Stomach (tissue), 9 donors: Measurements from ENCODE around the gene ALPG. TPM values are rescaled to one million over a fixed set of nuclear protein-coding genes. Genes with fewer than 3 reads are reported as not detected.
"Not testable (repeated sequence)": the region's sequence is repeated elsewhere in the genome, so short reads cannot be mapped to it uniquely, and the experiment has no call there.

Source experiments
- DNase-seq, 2 donors: peaks; one replicate each; pipeline versions ENCODE4 v3.0.0 to v3.0.0-alpha.2; 2013 to 2019
- H3K27ac ChIP-seq, 5 donors: fragments of 200-600 bp in 4 of 5; sonication (generic) in 4 of 5; one replicate each; pipeline ENCODE4 v1.5.1; 2013 to 2019; ENCODE audit warnings: mild to moderate bottlenecking in 1 of 5, moderate library complexity in 1 of 5
- H3K27me3 ChIP-seq, 3 donors: fragments of 200-600 bp; sonication (generic); one replicate each; pipeline ENCODE4 v1.5.1; 2017 to 2019; ENCODE audit warnings: mixed run types in 1 of 3
- H3K36me3 ChIP-seq, 4 donors: fragments of 200-600 bp; sonication (generic); 1 replicate in 3 of 4; 2 replicates in 1 of 4; pipeline ENCODE4 v1.5.1; 2016 to 2019
- H3K4me1 ChIP-seq, 4 donors: fragments of 200-600 bp; sonication (generic); one replicate each; pipeline ENCODE4 v1.5.1; 2016 to 2019
- H3K4me3 ChIP-seq, 4 donors: fragments of 200-600 bp; sonication (generic) in 3 of 4; one replicate each; pipeline ENCODE4 v1.5.1; 2016 to 2019; ENCODE audit warnings: mild to moderate bottlenecking in 1 of 4
- H3K9me3 ChIP-seq, 4 donors: fragments of 200-600 bp; sonication (generic); one replicate each; pipeline ENCODE4 v1.5.1; 2016 to 2019
- EP300 ChIP-seq: sonication (generic); formaldehyde crosslinking; IDR thresholded peaks from one replicate; pipeline ENCODE4 v1.6.1; 2017; ENCODE audit warnings: antibody characterized with exemption
- POLR2A ChIP-seq, 4 donors: fragments of 450-650 bp; IDR thresholded peaks; one replicate each; pipeline ENCODE4 v1.6.1; 2016; ENCODE audit warnings: antibody characterized with exemption in 4 of 4, control low read depth in 2 of 4, mild to moderate bottlenecking in 1 of 4, moderate library complexity in 1 of 4
- POLR2AphosphoS5 ChIP-seq, 3 donors: sonication (generic); formaldehyde crosslinking; IDR thresholded peaks; one replicate each; pipeline ENCODE4 v1.6.1; 2016; ENCODE audit warnings: antibody characterized with exemption in 3 of 3
- WGBS, 5 donors: extraction: QIAGEN DNeasy Blood & Tissue Kit in 3 of 5; methylation state at CpG; one replicate each; pipeline versions ENCODE4 v1.1.5 to v1.1.7; 2013 to 2018; 5-methylcytosine and 5-hydroxymethylcytosine counted together
- intact Hi-C: fragments of 100-400 bp; cut with DNase I; formaldehyde crosslinking; loops from one replicate; pipeline ENCODE4 v1.15.1; 2023; ENCODE audit warnings: low total_unique reads
- polyA plus RNA-seq, 3 donors: library from polyadenylated mRNA; stranded (reverse); fragments of 200-250 nt; gene quantifications; one replicate each; pipeline ENCODE4 v1.2.3, GENCODE V29; 2013
- total RNA-seq, 5 donors: library from RNA; depleted of rRNA; stranded (reverse); fragments of >200 nt; gene quantifications; one replicate each; pipeline versions ENCODE4 v1.1.0 to v1.2.3, GENCODE V29; 2014 to 2016
- TF ChIP-seq, protein P1 (sequence below), 7 experiments: fragments of 450-650 bp in 4 of 7; fragments of 200-600 bp in 3 of 7; sonication (generic) in 3 of 7; IDR thresholded peaks; one replicate each; pipeline ENCODE4 v1.5.1; 2016 to 2019; ENCODE audit warnings: antibody characterized with exemption in 7 of 7, control low read depth in 2 of 7, mild to moderate bottlenecking in 1 of 7
- donor health status: healthy with polysubstance abuse.
- donor health status: Bipolar disorder and iron deficiency.
- donor health status: healthy.

ALPG gene
- total and polyA plus RNA-seq, 8 donors = not detected

DNA sequence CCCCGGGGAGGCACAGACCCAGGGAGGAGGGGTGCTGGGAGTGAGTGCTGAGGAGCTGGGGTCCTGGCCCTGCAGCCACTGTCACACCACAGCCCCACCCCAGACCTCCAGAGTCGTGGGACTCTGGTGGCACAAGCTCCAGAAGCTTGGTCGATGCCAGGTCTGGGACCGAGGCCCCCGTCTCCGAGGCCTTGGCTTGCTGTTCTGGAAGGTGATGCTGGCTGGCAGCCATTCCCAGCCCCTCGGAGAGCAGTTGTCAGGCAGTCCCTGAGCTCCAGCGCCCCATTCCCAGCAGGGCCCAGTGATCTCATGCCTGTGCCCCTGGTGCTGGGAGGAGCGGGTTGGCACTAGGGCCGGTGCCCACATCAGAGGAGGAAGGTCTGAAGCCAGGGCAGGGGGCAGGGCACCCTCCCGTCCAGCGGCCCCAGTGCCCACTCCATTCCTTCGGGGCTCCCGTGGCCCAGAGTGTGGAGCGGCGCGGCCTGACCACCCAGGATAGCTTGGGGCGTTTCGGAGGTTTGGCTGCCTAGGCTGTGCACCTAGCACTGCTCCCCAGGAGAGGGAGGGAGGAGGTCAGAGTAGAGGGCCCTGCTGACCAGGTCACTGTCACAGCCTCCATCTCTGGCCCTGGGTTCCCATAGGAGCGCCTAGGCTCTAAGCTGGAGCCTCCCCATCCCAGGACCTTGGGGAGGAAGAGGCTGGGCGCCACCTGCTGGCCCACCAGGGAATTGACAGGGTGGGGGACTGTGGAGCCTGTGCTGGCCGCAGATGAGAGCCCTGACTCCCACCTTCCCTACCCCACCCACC is 32.5 kb downstream of the ALPG start:
- intact Hi-C loops = loop anchor here (5.0 kb wide), 2 partner anchors 83 to 532 kb away; partner anchors contain the start of gene PRSS56
- Histone ChIP-seq H3K27ac (no peak overlapping the region), H3K4me1 (peaks cover 0 to 5% (median 0%) of the 10 kb centered on the region in 4 donors), H3K4me3 (no peak overlapping the region), H3K27me3 (peaks cover 0 to 14% (median 3%) of the 10 kb centered on the region in 3 donors), H3K9me3 (no peaks in the 10 kb centered on the region), H3K36me3 (no peaks in the 10 kb centered on the region)
- DNase-seq = peak; percentile 50 to 53
- TF ChIP-seq, protein P1, sequence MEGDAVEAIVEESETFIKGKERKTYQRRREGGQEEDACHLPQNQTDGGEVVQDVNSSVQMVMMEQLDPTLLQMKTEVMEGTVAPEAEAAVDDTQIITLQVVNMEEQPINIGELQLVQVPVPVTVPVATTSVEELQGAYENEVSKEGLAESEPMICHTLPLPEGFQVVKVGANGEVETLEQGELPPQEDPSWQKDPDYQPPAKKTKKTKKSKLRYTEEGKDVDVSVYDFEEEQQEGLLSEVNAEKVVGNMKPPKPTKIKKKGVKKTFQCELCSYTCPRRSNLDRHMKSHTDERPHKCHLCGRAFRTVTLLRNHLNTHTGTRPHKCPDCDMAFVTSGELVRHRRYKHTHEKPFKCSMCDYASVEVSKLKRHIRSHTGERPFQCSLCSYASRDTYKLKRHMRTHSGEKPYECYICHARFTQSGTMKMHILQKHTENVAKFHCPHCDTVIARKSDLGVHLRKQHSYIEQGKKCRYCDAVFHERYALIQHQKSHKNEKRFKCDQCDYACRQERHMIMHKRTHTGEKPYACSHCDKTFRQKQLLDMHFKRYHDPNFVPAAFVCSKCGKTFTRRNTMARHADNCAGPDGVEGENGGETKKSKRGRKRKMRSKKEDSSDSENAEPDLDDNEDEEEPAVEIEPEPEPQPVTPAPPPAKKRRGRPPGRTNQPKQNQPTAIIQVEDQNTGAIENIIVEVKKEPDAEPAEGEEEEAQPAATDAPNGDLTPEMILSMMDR (IDR thresholded peaks at IDR 0.05) = peak in 4 of 7 experiments; percentile 7 to 66 (median 45)
- TF ChIP-seq EP300 = no peak
- 54 to 79% (median 75%) methylated on average over 4 to 21 of the region's 22 CpGs for WGBS, 5 donors

DNA sequence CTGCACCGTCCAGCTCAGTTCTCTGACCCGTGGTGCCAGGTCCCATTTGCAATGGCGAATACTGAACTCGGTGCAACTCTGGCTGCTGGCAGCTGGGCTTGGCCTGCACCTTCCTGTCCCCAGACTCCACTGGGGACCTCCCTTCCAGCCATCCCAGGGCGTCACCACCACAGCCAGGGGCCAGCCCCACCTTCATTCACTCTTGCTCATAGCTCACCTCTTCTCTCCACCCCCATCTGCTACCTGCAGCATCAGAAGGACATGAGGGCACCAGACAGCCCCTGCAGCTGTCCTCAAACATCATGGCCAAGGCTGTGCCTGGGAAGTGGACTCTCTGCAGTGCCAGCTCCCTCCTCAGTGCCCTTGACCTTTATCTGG is 33.1 kb downstream of the ALPG start:
- DNase-seq = no peak
- Histone ChIP-seq H3K27me3 (peaks cover 0 to 14% (median 3%) of the 10 kb centered on the region in 3 donors), H3K36me3 (no peaks in the 10 kb centered on the region), H3K27ac (no peak overlapping the region), H3K4me3 (no peak overlapping the region), H3K4me1 (peaks cover 0 to 5% (median 0%) of the 10 kb centered on the region in 4 donors), H3K9me3 (no peaks in the 10 kb centered on the region)
- intact Hi-C loops = loop anchor here (5.0 kb wide), 2 partner anchors 83 to 532 kb away; partner anchors contain the start of gene PRSS56
- 17 to 37% (median 30%) methylated on average over 2 to 3 of the region's 5 CpGs for WGBS, 5 donors
- TF ChIP-seq POLR2AphosphoS5 (IDR thresholded peaks at IDR 0.05) = no peak
- TF ChIP-seq, protein P1 (IDR thresholded peaks at IDR 0.05) = peak in 2 of 7 experiments; percentile 16 to 45

GRCh38 chr2:232440220-232441018 is 33.8 kb downstream of the ALPG start:
- H3K4me3 ChIP-seq, H3K9me3 ChIP-seq, H3K27ac ChIP-seq, H3K36me3 ChIP-seq, intact Hi-C loops, H3K4me1 ChIP-seq: not testable (repeated sequence)
- TF ChIP-seq POLR2AphosphoS5 (IDR thresholded peaks at IDR 0.05) = peak in 1 of 3 donors; percentile 15
- TF ChIP-seq, protein P1 (IDR thresholded peaks at IDR 0.05) = peak in 6 of 7 experiments; percentile 57 to 95 (median 84)
- peaks cover 0 to 14% (median 3%) of the 10 kb centered on the region in 3 donors for H3K27me3 ChIP-seq
- DNase-seq = peak; percentile 90 to 91
- WGBS, 5 donors = 10 to 20% (median 13%) methylated on average over 13 to 15 of the region's 16 CpGs

GRCh38 chr2:232441147-232441651 is 34.6 kb downstream of the ALPG start:
- peaks cover 0 to 5% (median 0%) of the 10 kb centered on the region in 4 donors for H3K4me1 ChIP-seq
- intact Hi-C loops = no loop called here
- no peak overlapping the region for H3K4me3 ChIP-seq
- DNase-seq = no peak
- WGBS, 5 donors = 72 to 81% (median 77%) methylated on average over 11 to 12 of the region's 12 CpGs
- no peaks in the 10 kb centered on the region for H3K36me3 ChIP-seq
- no peaks in the 10 kb centered on the region for H3K9me3 ChIP-seq
- H3K27me3 ChIP-seq = peaks cover 0 to 14% (median 3%) of the 10 kb centered on the region in 3 donors
- H3K27ac ChIP-seq = no peak overlapping the region
- TF ChIP-seq POLR2AphosphoS5 (IDR thresholded peaks at IDR 0.05) = no peak
- TF ChIP-seq POLR2A (IDR thresholded peaks at IDR 0.05) = no peak
- TF ChIP-seq, protein P1 (IDR thresholded peaks at IDR 0.05) = no peak

DNA sequence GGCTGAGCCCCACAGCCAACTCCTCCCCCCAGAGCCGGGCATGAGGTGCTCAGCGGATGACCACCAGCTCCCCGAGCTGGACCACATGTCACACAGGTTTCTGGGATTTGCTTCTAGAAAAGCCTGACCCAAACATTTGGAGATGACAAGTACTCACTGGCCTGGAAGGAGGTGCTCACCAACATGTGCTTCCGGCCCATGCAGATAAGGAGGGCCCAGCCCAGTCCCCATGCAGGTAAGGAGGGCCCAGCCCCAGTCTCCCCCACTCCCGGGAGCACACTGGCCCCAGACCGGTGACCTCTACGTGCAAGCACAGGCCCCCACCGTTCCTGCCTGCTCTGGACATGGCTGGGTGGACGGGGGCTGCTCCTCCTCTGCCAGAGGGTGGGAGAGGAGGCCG is 35.3 kb downstream of the ALPG start:
- H3K36me3 ChIP-seq, intact Hi-C loops, H3K9me3 ChIP-seq, H3K4me1 ChIP-seq, DNase-seq, H3K4me3 ChIP-seq, H3K27ac ChIP-seq: not testable (repeated sequence)
- 77 to 95% (median 84%) methylated on average over 4 to 9 of the region's 10 CpGs for WGBS, 5 donors
- H3K27me3 ChIP-seq = peaks cover 0 to 14% (median 3%) of the 10 kb centered on the region in 3 donors

GRCh38 chr2:232442431-232442830 is 35.8 kb downstream of the ALPG start:
- H3K27ac ChIP-seq, H3K9me3 ChIP-seq, H3K36me3 ChIP-seq, DNase-seq, intact Hi-C loops, H3K4me3 ChIP-seq, H3K4me1 ChIP-seq: not testable (repeated sequence)
- H3K27me3 ChIP-seq = peaks cover 0 to 14% (median 3%) of the 10 kb centered on the region in 3 donors
- 50 to 78% (median 68%) methylated on average over 9 to 13 of the region's 13 CpGs for WGBS, 5 donors
